Midbrain (tissue), 1 donor: Measurements from ENCODE around the gene CABP2.
"Not testable (repeated sequence)": the region's sequence is repeated elsewhere in the genome, so short reads cannot be mapped to it uniquely, and the experiment has no call there.

Experiments
- DNase-seq: peaks from one replicate; lab custom pipeline; 2025; lab: John Stamatoyannopoulos, UW

Gene CABP2

GRCh38 chr11:67476692-67477091 is 46.6 kb downstream of the CABP2 start:
- DNase-seq: not testable (repeated sequence)

GRCh38 chr11:67472882-67473281 is 50.4 kb downstream of the CABP2 start:
- DNase-seq: no peak

- DNase-seq: no peak
Observed at GRCh38 chr11:67470337-67471002, 52.8 kb downstream of the CABP2 start.

GRCh38 chr11:67469508-67469811 is 53.8 kb downstream of the CABP2 start:
- no peak for DNase-seq
